Putamen (tissue), 1 donor: ENCODE data around the gene GUCY2D.
A peak's percentile ranks its signal among the peaks of the same experiment; 100 is the strongest.
"Not testable (repeated sequence)": the region's sequence is repeated elsewhere in the genome, so short reads cannot be mapped to it uniquely, and the experiment has no call there.

Experiments used
- DNase-seq: peaks from one replicate; pipeline ENCODE4 v3.0.0-alpha.2; 2016; ENCODE audit warnings: low spot score

Gene GUCY2D

GRCh38 chr17:8044819-8045810 lies 42.7 kb downstream of the GUCY2D start:
- no peak for DNase-seq

GRCh38 chr17:8046306-8046928 lies 44.0 kb downstream of the GUCY2D start:
- DNase-seq, result no peak

- DNase-seq, result no peak
Measured at GRCh38 chr17:8046929-8047768, 44.7 kb downstream of the GUCY2D start.

- no peak for DNase-seq
Measured at GRCh38 chr17:8047769-8048110, 45.3 kb downstream of the GUCY2D start.

- DNase-seq, result no peak
Measured at GRCh38 chr17:8048236-8048635, 45.8 kb downstream of the GUCY2D start.

GRCh38 chr17:8048736-8049135 lies 46.3 kb downstream of the GUCY2D start:
- DNase-seq, result no peak

- DNase-seq, result no peak
Measured at GRCh38 chr17:8051831-8052230, 49.4 kb downstream of the GUCY2D start.

- DNase-seq, result no peak
Measured at GRCh38 chr17:8052256-8053252, 50.1 kb downstream of the GUCY2D start.

- no peak for DNase-seq
Measured at GRCh38 chr17:8053600-8053999, 51.2 kb downstream of the GUCY2D start.

GRCh38 chr17:8055851-8056231 lies 53.4 kb downstream of the GUCY2D start:
- no peak for DNase-seq

- DNase-seq, result peak; percentile 32
Measured at GRCh38 chr17:8056232-8056975, 54.0 kb downstream of the GUCY2D start.

GRCh38 chr17:8056976-8057625 lies 54.7 kb downstream of the GUCY2D start:
- no peak for DNase-seq

GRCh38 chr17:8057691-8058114 lies 55.3 kb downstream of the GUCY2D start:
- DNase-seq, result peak; percentile 66

GRCh38 chr17:8059131-8059530 lies 56.7 kb downstream of the GUCY2D start:
- no peak for DNase-seq

- DNase-seq, result peak; percentile 78
Measured at GRCh38 chr17:8060274-8060673, 57.9 kb downstream of the GUCY2D start.

GRCh38 chr17:8061851-8062250 lies 59.4 kb downstream of the GUCY2D start:
- not testable (repeated sequence) for DNase-seq

GRCh38 chr17:8062435-8062806 lies 60.0 kb downstream of the GUCY2D start:
- DNase-seq, result no peak

- no peak for DNase-seq
Measured at GRCh38 chr17:8062807-8063483, 60.5 kb downstream of the GUCY2D start.

- no peak for DNase-seq
Measured at GRCh38 chr17:8063761-8064534, 61.5 kb downstream of the GUCY2D start.
